ENCODE results near the gene EID3.
"Not testable (repeated sequence)": the region's sequence is repeated elsewhere in the genome, so short reads cannot be mapped to it uniquely, and the experiment has no call there.

The EID3 gene

DNA sequence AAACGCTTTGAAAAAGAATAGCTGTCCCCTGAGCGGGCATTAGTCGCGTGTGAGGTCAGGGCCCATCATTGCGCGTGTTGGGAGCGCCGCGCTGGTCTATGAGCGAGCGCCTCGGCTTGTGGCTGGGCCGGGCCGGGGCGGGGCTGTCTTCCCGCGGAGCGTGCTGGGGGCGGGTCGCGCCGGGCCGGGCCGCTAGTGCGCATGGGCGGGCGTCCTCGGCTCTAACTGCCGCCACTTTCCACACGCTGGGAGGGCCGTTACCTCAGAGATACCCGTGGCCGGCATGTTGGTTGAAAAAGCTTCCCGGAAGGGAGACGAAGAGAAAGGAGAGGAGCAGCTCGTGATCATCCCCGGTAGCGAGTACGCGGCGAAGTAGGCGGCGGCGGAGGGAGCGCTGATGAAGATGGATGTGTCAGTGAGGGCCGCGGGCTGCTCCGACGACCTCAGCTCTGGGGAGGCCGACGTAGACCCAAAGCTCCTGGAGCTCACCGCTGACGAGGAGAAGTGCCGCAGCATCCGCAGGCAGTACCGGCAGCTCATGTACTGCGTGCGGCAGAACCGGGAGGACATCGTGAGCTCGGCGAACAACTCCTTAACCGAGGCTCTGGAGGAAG lies at the start of gene EID3:
TSS of gene EID3 (plus strand) at position 202 of the 614 bp plus-strand sequence. CDS start at position 398, 196 bp downstream.
- DNase-seq: no peak

DNA sequence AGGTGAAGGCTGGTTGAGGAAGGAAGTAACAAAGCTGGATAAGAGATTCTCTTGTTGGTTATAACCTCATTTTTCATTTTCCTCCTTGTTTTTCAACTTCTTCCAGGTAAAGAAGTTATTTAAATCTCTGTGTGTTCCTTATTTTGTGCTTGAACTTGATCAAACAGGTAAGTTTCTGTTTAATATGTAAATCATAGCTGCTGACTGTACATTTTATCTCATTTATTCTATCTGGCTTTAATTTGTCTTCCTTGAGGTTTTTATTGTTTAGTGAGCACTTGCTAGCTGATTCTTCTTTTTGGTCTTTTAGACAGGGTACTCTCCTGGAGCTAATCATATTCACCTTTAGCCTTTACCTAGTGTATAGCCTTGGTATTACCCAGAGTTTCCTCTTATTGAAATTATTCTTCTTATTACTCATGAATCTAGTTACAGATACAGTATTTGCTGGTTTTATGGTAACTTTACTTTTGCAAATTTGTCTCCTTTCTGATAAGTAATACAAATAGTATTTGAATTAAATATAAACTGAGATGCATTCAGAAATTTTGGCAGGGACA lies 45.5 kb upstream of the EID3 start:
- DNase-seq: no peak

- DNase-seq: no peak
Measured at GRCh38 chr12:104258476-104259067, 45.0 kb upstream of the EID3 start.

DNA sequence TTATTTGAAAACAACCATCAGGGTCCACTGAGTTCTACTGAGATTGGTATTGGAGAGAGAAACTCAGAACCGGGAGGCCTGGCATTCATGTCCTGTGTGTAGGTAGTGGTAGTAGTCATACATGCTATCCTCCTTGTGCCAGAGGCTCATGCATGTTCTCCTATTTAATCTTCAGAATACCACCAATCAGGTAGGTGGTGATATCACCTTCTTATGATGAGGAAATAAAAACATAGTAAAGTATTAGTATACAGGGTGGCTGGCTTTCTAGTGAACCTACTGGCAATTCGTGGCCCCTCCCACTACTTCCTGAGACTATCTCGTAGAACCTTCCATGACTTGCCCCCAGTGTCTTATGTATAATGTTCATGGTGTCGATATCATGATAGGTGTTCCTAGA lies 40.5 kb upstream of the EID3 start:
- no peak for DNase-seq

DNA sequence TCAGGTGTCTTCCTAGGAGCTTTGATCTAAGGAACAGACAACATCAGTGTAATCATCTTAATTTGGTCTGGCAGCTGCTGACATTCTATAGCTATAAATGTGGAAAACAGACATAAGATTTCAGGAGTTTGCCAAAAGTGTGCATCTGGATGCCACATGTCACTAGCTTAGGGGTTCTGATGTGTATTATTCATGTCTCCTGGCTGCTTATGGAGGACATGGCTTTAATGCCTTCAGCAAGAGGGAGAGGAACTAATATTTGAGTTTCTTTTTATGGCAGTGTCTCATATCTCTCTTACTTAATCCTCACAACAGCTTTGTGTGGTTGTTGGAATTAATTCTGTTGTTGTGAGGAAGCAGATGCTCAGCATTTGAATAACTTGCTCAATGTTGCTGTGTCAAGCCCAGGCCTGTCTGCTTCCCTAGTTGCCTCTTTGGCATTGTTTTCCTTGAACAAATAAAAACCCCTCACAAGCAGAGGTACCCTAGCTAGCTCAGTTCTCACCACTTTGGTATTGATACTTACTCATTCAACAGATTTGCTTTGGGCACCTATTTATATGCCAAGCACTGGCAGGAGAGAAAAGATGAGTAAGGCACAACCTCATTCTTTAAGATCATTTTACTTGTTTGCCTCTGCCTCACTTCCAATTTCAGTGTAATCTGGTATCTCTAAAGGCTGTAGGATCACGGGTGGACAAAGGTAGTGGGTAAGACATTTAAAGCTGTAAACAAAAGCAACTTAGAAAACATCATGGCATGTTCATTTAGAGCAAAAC lies 39.8 kb upstream of the EID3 start:
- peak; percentile 80 for DNase-seq

DNA sequence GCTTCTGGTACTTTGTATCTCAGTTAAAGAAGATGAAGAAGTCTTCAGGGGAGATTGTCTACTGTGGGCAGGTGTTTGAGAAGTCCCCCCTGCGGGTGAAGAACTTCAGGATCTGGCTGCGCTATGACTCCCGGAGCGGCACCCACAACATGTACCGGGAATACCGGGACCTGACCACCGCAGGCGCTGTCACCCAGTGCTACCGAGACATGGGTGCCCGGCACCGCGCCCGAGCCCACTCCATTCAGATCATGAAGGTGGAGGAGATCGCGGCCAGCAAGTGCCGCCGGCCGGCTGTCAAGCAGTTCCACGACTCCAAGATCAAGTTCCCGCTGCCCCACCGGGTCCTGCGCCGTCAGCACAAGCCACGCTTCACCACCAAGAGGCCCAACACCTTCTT lies 38.1 kb upstream of the EID3 start:
- not testable (repeated sequence) for DNase-seq

- DNase-seq: no peak
Measured at GRCh38 chr12:104272938-104273337, 30.6 kb upstream of the EID3 start.

DNA sequence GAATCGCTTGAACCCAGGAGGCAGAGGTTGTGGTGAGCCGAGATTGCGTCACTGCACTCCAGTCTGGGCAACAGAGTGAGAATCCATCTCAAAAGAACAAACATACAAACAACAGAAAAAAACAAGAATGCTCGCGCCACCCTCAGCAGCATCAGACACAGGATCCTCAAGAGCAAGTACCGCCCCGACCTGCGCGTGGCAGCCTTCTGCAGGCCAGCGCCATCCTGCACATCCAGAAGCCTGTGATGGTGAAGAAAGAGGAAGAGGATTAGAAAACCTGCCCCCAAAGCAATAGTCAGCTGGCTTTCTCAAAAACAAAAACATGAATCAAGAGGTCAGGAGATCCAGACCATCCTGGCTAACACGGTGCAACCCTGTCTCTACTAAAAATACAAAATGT lies 30.0 kb upstream of the EID3 start:
- DNase-seq: no peak

DNA sequence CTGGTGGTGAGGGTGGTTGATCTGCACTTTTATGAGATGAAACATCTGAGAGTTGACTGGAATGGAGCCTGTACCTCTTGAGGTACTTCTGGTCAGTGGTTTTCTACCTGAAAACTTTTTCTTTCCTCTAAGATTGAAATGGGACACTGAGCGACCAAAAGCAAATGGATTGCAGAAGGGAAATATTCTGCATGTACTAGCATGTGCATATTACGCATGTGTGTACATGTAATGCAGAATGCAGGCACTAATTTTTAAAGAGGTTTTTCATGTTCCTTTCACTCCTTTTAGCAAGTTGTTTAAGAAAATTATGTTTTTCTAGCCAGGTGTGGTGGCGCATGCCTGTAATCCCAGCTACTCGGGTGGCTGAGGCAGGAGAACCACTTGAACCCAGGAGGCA lies 28.7 kb upstream of the EID3 start:
- no peak for DNase-seq

DNA sequence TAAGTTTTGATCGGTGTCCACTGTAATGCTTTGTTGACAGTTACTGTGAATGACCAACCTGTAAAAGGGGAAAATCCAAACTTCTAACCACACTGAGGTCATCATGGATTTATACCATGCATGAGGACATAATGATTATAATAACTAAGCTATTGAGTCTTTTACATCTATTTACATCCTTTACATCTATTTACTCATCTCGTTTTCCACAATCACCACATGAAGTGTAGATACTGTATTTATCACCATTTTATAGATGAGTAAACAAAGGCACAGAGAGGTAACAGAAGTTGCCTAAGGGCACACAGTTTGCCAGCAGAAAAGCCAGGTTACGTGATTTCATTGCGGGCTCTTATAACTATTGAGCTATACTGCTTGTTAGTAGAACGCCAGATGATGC lies 27.9 kb upstream of the EID3 start:
- DNase-seq: no peak

DNA sequence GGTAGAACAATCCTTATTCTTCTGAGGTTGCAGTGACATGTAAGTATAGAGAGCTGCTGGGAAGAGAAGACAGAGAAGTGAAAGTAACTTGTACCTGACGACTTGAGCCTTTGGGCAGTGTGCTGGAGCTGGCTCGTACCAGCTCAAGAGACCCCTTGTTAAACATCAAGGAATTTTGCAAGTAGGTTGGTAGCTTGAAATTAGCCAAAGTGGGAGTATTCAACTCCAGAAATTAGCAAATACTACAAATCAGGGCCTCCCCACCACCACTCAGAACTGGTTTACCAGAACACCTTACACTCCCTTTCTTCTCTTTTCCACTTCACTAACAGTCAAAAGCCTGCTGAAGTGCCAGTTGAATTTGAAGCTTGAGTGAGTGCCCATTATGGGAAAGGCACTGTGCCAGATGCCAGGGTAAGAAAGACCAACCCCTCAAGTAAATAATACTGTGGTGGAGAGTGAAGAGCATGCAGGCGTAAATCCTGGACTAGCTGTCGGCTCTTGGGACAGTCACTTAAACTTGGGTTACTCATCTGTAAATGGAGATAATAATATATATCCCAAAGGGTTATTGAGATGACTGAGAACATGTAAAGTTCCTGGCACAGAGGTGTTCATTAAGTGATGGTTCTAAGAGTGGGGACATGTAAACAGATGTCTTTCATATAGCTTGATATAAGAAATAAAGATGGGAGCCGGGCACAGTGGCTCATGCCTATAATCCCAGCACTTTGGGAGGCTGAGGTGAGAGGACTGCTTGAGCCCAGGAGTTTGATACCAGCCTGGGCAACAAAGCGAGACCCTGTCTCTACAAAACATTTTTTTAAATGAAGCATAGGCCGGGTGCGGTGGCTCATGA lies 27.0 kb upstream of the EID3 start:
- peak; percentile 81 for DNase-seq

DNA sequence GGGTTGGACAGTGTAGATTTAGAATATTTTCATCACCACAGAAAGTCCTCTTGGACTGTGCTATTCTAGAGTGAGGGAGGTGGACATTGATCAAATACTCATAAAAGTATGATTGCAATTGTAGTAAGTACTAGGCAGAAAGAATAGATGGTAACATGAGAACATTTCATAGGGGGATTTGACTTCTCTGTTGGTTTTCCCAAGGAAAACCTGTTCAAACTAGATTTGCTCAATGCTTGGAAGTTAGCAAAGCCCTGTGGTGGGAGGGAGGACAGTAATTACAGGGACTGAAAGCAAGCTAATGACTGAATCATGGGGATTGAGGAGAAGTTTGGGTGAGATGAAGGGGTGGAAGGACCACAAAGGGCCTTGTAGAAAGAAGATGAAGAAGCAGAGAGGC lies 24.4 kb upstream of the EID3 start:
- DNase-seq: no peak

DNA sequence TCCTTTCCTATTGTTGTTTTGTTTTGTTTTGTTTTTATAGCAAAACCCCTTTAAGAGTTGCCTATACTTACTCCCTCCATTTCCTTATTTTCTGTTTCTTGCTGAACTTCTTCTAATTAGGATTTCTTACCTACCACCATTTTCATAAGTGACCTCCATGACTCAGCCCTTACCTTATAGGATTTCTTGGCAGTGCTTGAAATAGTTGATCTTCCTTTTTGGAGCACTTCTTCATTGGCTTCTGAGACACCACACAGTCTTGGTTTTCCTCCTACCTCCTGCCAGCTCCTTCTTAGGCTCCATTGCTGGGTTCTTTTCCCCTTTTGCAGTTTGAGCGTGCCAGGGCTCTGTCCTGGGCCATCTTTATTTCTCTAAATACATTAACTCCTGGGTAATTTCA lies 23.4 kb upstream of the EID3 start:
- no peak for DNase-seq

DNA sequence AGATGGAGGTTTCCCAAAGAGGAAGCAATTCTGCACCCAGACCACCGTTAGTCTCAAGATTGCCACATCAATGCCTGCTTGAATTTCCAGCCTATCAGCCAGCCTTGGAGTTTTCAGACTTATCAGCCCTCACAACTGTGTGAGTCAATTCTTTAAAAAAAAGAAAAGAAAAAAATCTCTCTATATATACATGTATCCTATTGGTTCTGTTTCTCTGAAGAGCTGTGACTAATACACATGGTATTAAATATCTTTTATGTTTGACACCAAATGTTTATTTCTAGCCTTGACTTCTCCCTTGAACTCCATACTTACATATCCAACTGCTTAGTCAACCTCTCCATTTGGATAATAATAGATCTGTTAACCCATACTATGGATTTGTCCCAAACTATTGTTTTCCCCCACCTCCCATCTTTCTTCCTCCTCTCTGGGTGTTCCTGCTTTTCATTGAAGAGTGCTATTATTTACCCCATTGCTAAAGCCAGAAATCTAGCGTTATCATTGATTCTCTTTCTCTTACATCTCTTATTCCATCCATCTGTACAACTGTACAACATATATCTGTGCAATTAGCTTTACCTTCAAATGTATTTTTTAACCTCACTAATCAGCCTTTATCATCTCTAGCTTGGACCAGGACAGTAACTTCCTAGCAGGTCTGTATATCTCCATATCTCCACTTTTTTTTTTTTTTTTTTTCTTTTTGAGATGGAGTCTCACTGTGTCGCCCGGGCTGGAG lies 22.7 kb upstream of the EID3 start:
- no peak for DNase-seq

DNA sequence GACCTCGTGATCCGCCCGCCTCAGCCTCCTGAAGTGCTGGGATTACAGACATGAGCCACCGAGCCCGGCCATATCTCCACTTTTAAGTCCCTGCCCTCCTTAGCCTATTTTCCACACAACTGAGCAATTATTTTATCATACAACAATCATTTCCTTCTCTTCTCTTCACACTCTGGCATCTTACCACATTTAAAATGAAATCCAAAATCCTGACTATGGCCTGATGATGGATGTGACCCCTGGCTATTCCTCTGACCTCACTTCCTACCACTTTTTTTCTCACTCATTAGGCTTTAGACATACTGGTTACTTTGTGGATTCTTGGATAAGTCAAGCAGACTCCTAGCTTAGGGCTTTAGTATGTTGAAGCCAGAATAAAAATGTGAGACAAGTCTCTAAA lies 21.9 kb upstream of the EID3 start:
- no peak for DNase-seq

DNA sequence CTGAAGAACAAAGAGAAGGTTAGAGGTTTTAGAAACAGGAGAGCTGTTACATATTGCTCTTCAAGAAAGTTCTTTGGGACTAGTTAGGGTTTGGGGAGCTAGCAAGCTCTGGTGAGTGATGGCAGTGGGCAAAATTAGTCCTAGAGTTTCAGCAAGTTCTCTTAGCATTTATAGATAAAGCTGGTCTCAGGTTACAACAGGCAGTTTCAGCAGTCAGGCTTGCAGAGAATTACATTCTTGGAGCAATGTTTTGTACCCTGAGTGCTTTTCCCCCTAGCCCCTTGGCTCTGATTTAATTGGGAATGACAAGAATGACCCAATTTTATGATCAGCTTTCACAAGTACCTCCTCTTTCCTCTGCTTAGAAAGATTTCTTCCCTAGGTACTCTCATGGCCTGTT lies 21.4 kb upstream of the EID3 start:
- DNase-seq: no peak

GRCh38 chr12:104285740-104286515 lies 17.6 kb upstream of the EID3 start:
- DNase-seq: no peak

DNA sequence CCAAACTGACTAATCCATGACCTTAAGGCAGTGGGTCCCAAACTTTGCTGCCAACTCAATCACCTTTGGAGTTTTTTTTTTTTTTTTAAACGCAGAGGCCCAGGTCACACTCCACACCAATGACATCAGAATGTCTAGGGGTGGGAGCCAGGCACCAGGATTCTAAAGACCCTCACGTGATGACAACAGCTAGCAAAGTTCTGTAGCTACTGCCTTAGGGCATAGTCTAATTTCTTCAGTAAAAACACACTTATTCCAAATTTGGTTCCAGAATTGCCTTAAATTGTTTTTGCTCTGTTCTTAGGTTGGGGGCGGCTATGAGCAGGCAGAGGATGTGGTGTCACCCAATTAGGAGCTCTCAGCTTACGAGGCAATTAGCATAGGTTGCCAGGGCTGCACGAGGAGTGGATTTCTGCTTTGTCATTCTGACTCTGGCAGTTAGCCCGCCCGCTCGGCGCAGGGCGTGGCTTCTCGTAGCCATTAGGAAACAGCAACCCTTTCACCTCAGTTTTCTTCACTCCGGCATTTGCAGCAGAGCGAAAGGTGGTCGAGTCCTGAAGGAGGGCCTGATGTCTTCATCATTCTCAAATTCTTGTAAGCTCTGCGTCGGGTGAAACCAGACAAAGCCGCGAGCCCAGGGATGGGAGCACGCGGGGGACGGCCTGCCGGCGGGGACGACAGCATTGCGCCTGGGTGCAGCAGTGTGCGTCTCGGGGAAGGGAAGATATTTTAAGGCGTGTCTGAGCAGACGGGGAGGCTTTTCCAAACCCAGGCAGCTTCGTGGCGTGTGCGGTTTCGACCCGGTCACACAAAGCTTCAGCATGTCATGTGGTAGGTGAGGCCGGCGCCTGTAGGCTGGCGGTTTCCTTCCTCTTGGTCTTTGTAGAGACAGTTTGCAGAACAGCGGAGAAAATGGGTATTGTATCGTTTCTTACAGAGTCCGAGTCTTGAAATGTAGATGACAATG lies 16.7 kb upstream of the EID3 start:
- peak; percentile 91 for DNase-seq

GRCh38 chr12:104288635-104289274 lies 14.8 kb upstream of the EID3 start:
- DNase-seq: peak; percentile 88

DNA sequence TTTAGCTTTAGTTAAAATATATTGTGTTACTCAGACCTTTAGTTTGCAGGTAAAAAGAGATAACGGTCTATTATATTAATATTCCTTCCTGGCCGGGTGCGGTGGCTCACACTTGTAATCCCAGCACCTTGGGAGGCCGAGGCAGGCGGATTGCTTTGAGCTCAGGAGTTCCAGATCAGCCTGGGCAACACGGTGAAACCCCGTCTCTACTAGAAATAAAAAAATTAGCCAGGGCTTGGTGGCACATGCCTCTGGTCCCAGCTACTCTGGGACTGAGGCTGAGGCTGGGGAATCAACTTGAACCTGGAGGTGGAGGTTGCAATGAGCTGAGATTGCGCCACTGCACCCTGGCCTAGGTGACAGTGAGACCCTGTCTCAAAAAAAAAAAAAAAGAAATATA lies 13.2 kb upstream of the EID3 start:
- no peak for DNase-seq
